ENCODE results near the gene APLN.

GRCh38 chrX:129695535-129695934 lies 40.8 kb upstream of the APLN start:
- TF ChIP-seq EZH2 (IDR thresholded peaks at IDR 0.05) (no peak), POLR2AphosphoS5 (IDR thresholded peaks at IDR 0.05; ENCODE audit: borderline replicate concordance, low read depth, low read length) (no peak)

Data from SK-N-MC (cell line).